GM13977 (cell line): ENCODE results near the gene SENP5.

Experiments used
- DNase-seq: peaks from one replicate; pipeline ENCODE4 v3.0.0; 2012; ENCODE audit warnings: low spot score
- CTCF ChIP-seq: IDR thresholded peaks from 2 replicates; pipeline ENCODE4 v1.5.1; 2012; ENCODE audit warnings: mild to moderate bottlenecking, control low read depth; ENCODE audit not compliant: insufficient read depth; ENCODE audit errors: extremely low read depth, missing control alignments
- in situ Hi-C: fragments of 300-500 bp; cut with MboI; formaldehyde crosslinking; loops from one replicate; pipeline ENCODE4 v1.12.0; 2022; ENCODE audit warnings: low sequenced_read_pairs, low pct_unique_long_range_greater_than_20kb, mixed read lengths, inconsistent platforms; ENCODE audit not compliant: unreplicated experiment

SENP5 gene

GRCh38 chr3:196949285-196949619 is 81.5 kb downstream of the SENP5 start:
- no peak for TF ChIP-seq CTCF
- no peak for DNase-seq
- in situ Hi-C loops: no loop called here

GRCh38 chr3:196949750-196950149 is 82.0 kb downstream of the SENP5 start:
- no peak for DNase-seq
- no peak for TF ChIP-seq CTCF

GRCh38 chr3:196951371-196951770 is 83.7 kb downstream of the SENP5 start:
- TF ChIP-seq CTCF: no peak
- DNase-seq: no peak
- in situ Hi-C loops: no loop called here

More at GRCh38 chr3:196949750-196950149, 82.0 kb downstream of the SENP5 start:
- in situ Hi-C loops: no loop called here

- no peak for TF ChIP-seq CTCF
- DNase-seq: no peak
- in situ Hi-C loops: no loop called here
These were observed 87.1 kb downstream of the SENP5 start for GRCh38 chr3:196954832-196955231.

- no peak for DNase-seq
- no peak for TF ChIP-seq CTCF
- in situ Hi-C loops: no loop called here
These were observed 94.6 kb downstream of the SENP5 start for GRCh38 chr3:196962108-196962929.

- DNase-seq: no peak
- no peak for TF ChIP-seq CTCF
- in situ Hi-C loops: no loop called here
These were observed 95.4 kb downstream of the SENP5 start for GRCh38 chr3:196962930-196963630.
